GM18502 (cell line): Measurements from ENCODE around the gene PRLH.

Source experiments
- ATAC-seq: cut with Tn5 transposase; IDR thresholded peaks from one replicate; pipeline ENCODE4 v1.9.1; 2021; ENCODE audit warnings: mild to moderate bottlenecking; ENCODE audit not compliant: unreplicated experiment, poor library complexity

The PRLH gene

GRCh38 chr2:237563816-237564215, 2.6 kb upstream of the PRLH start:
- no peak for ATAC-seq

GRCh38 chr2:237564526-237565131, 1.7 kb upstream of the PRLH start:
- ATAC-seq, result no peak

GRCh38 chr2:237565974-237566373, 400 bp upstream of the PRLH start:
- no peak for ATAC-seq

- ATAC-seq, result no peak
Observed at GRCh38 chr2:237567276-237568029, 1.1 kb downstream of the PRLH start.

- no peak for ATAC-seq
Observed at GRCh38 chr2:237568121-237568660, 1.8 kb downstream of the PRLH start.

- no peak for ATAC-seq
Observed at GRCh38 chr2:237569041-237569440, 2.7 kb downstream of the PRLH start.

GRCh38 chr2:237569896-237570295, 3.5 kb downstream of the PRLH start:
- no peak for ATAC-seq

- ATAC-seq, result no peak
Observed at GRCh38 chr2:237570776-237571335, 4.5 kb downstream of the PRLH start.

- no peak for ATAC-seq
Observed at GRCh38 chr2:237571551-237571950, 5.2 kb downstream of the PRLH start.

- peak; percentile 78 for ATAC-seq
Observed at GRCh38 chr2:237572021-237572741, 5.8 kb downstream of the PRLH start.

- no peak for ATAC-seq
Observed at GRCh38 chr2:237572742-237573101, 6.3 kb downstream of the PRLH start.

- ATAC-seq, result no peak
Observed at GRCh38 chr2:237573721-237574415, 7.5 kb downstream of the PRLH start.

GRCh38 chr2:237574467-237574866, 8.1 kb downstream of the PRLH start:
- no peak for ATAC-seq

GRCh38 chr2:237574894-237575868, 8.8 kb downstream of the PRLH start:
- no peak for ATAC-seq

- ATAC-seq, result no peak
Observed at GRCh38 chr2:237575869-237576862, 9.8 kb downstream of the PRLH start.

- no peak for ATAC-seq
Observed at GRCh38 chr2:237576974-237577373, 10.6 kb downstream of the PRLH start.

- no peak for ATAC-seq
Observed at GRCh38 chr2:237577458-237577857, 11.1 kb downstream of the PRLH start.
